Fibroblast of skin of right quadriceps (primary cell): ENCODE measurements around the gene SOWAHA.

Source experiments
- DNase-seq: peaks from one replicate; pipeline ENCODE4 v3.0.0-alpha.2; 2013

Gene SOWAHA

GRCh38 chr5:132856011-132856410 lies 42.9 kb downstream of the SOWAHA start:
- no peak for DNase-seq

DNA sequence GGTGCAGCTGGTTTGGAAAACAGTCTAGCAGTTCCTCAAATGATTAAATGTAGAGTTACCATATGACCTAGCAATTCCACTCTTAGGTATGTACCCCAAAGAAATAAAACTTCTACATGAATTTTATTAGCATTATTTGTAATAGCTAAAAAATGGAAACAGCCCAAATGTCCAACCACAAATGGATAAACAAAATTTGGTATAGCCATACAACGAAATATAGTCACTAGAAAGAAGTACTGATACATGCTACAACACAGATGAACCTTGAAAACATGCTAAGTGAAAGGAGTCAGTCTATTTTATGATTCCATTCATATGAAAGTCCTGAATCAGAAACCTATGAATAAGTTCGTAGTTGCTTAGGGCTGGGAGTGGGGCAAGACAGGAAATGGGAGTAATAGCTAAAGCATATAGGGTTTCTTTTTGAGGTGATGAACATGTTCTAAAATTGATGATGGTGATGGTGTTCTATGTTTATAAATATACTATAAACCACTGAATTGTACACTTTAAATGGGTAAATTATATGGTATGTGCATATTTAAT lies 46.9 kb downstream of the SOWAHA start:
- DNase-seq, result no peak

GRCh38 chr5:132860742-132861141 lies 47.6 kb downstream of the SOWAHA start:
- no peak for DNase-seq

DNA sequence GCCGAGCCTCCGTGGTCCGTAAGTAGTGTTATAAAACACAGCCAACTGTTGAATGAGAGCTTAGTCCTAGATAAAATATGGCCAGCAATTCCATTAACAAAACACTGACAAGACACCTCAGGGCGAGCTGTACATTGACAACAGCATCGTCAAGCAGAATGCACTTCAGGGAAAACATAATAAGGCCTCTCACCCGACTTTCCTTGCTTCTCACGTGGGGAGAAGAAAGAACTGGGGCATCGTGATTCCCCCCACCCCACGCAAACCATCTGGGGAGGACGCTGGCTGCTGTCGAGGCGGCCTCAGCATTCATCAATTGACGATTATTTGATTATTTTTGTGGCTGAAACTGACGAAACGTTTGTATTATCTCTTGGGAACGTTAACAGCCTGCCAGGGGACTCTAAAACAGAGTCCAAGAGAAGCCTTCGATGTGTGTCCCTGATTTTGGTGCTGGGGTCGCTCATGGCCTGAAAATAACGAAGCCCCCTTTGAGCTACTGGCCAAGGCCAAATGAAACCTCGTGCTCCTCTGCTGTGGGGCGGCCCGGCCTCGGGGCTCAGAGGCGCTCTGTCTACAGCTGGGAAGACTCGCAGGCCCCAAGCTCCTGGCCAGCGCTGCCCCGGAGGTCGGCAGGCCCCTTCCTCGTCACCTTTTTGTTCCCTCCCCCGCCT lies 52.7 kb downstream of the SOWAHA start:
- DNase-seq, result no peak
